ENCODE measurements around the gene CASTOR1. TPM values are rescaled to one million over a fixed set of nuclear protein-coding genes. Genes with fewer than 3 reads are reported as not detected.

The CASTOR1 gene
- polyA plus RNA-seq, 4 donors: 2.0 to 8.3 (median 4.6) TPM

DNA sequence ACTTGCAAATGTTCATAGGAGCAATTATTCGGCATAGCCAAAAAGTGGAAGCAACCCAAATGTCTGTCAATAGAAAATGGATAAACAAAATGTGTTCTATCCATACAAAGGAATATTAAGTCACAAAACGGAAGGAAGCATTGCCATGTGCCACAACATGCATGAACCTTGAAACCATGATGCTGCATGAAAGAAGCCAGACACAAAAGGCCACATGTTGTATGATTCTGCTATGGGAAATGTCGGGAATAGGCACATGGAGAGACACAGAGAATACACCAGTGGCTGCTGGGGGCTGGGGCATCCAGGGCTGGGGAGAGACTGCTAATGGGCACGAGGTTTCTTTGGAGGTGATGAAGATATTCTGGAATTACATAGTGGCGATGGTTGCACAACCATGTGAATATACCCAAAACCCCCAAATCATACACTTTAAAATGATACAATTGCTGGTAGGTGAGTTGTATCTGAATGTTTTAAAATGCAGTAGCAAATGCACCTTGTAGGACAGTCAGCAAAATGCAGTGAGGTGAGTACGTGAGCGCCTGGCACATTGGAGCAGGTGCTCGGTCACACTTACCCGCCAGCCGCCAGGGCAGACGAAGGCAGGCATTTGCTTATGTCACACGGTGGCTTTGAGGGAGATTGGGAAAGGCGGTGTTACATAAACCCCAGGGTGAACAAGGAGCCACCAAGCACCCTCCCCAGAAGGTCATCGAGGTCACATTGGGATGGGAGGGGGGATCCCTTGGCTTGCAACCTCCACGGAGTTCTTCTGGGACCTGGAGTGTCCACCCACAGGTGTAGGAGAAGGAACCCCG lies 16.3 kb downstream of the CASTOR1 start:
- FAIRE-seq (no peak), DNase-seq (no peak)
- H3K27me3 ChIP-seq (ENCODE audit: control insufficient read depth in 3 of 3, insufficient read depth in 3 of 3, low read length in 3 of 3): no peaks in the 10 kb centered on the region
- no peak overlapping the region for H3K27ac ChIP-seq (ENCODE audit: low read depth in 1 of 3, low read length in 2 of 3)
- no peaks in the 10 kb centered on the region for H3K36me3 ChIP-seq (ENCODE audit: control insufficient read depth in 3 of 3, insufficient read depth in 2 of 3, low read depth in 1 of 3, low read length in 3 of 3)
- H3K4me3 ChIP-seq (ENCODE audit: low read depth in 1 of 3, low read length in 3 of 3): no peak overlapping the region
- H3K9me3 ChIP-seq (ENCODE audit: control insufficient read depth in 2 of 2, insufficient read depth in 1 of 2, low read depth in 1 of 2, low read length in 1 of 2): no peaks in the 10 kb centered on the region
- 82 to 86% (median 85%) methylated on average over 16 of the region's 16 CpGs for WGBS, 3 donors
- peaks cover 0 to 23% (median 0%) of the 10 kb centered on the region in 3 donors for H3K4me1 ChIP-seq (ENCODE audit: control insufficient read depth in 3 of 3, insufficient read depth in 2 of 3, low read depth in 1 of 3, low read length in 2 of 3)

- DNase-seq: no peak
- WGBS, 3 donors: 80 to 95% (median 84%) methylated on average over 16 of the region's 16 CpGs
Observed at GRCh38 chr22:30270832-30271231, 18.5 kb downstream of the CASTOR1 start.

DNA sequence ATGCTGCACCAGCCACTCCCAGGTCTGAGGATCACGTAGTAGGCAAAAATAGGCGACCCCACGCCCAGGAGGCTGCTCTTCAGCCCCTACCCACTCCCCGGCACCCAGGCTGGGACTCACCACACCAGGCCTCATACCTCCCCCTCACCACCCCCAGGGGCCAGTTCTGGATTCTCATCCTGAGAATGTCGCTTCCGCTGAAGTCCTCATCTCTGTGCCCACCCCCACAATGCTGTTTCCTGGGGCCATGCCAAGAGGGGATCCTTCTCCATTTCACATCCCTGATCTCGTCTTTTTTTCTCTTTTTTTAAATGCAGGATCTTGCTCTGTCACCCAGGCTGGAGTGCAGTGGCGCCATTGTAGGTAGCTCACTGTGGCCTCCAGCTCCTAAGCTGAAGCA lies 21.0 kb downstream of the CASTOR1 start:
- WGBS, 3 donors: 87 to 91% (median 87%) methylated on average over 8 of the region's 8 CpGs
- H3K27me3 ChIP-seq (ENCODE audit: control insufficient read depth in 3 of 3, insufficient read depth in 3 of 3, low read length in 3 of 3): no peaks in the 10 kb centered on the region
- DNase-seq (no peak), FAIRE-seq (no peak)
- no peaks in the 10 kb centered on the region for H3K36me3 ChIP-seq (ENCODE audit: control insufficient read depth in 3 of 3, insufficient read depth in 2 of 3, low read depth in 1 of 3, low read length in 3 of 3)
- no peaks in the 10 kb centered on the region for H3K9me3 ChIP-seq (ENCODE audit: control insufficient read depth in 2 of 2, insufficient read depth in 1 of 2, low read depth in 1 of 2, low read length in 1 of 2)
- H3K4me1 ChIP-seq (ENCODE audit: control insufficient read depth in 3 of 3, insufficient read depth in 2 of 3, low read depth in 1 of 3, low read length in 2 of 3): peaks cover 0 to 10% (median 0%) of the 10 kb centered on the region in 3 donors
- no peak overlapping the region for H3K4me3 ChIP-seq (ENCODE audit: low read depth in 1 of 3, low read length in 3 of 3)
- H3K27ac ChIP-seq (ENCODE audit: low read depth in 1 of 3, low read length in 2 of 3): no peak overlapping the region

More at GRCh38 chr22:30270832-30271231, 18.5 kb downstream of the CASTOR1 start:
- Histone ChIP-seq H3K36me3 (ENCODE audit: control insufficient read depth in 3 of 3, insufficient read depth in 2 of 3, low read depth in 1 of 3, low read length in 3 of 3) (no peaks in the 10 kb centered on the region), H3K27me3 (ENCODE audit: control insufficient read depth in 3 of 3, insufficient read depth in 3 of 3, low read length in 3 of 3) (no peaks in the 10 kb centered on the region), H3K27ac (ENCODE audit: low read depth in 1 of 3, low read length in 2 of 3) (no peak overlapping the region), H3K9me3 (ENCODE audit: control insufficient read depth in 2 of 2, insufficient read depth in 1 of 2, low read depth in 1 of 2, low read length in 1 of 2) (no peaks in the 10 kb centered on the region), H3K4me1 (ENCODE audit: control insufficient read depth in 3 of 3, insufficient read depth in 2 of 3, low read depth in 1 of 3, low read length in 2 of 3) (peaks cover 0 to 12% (median 0%) of the 10 kb centered on the region in 3 donors), H3K4me3 (ENCODE audit: low read depth in 1 of 3, low read length in 3 of 3) (no peak overlapping the region)
- FAIRE-seq: no peak

DNA sequence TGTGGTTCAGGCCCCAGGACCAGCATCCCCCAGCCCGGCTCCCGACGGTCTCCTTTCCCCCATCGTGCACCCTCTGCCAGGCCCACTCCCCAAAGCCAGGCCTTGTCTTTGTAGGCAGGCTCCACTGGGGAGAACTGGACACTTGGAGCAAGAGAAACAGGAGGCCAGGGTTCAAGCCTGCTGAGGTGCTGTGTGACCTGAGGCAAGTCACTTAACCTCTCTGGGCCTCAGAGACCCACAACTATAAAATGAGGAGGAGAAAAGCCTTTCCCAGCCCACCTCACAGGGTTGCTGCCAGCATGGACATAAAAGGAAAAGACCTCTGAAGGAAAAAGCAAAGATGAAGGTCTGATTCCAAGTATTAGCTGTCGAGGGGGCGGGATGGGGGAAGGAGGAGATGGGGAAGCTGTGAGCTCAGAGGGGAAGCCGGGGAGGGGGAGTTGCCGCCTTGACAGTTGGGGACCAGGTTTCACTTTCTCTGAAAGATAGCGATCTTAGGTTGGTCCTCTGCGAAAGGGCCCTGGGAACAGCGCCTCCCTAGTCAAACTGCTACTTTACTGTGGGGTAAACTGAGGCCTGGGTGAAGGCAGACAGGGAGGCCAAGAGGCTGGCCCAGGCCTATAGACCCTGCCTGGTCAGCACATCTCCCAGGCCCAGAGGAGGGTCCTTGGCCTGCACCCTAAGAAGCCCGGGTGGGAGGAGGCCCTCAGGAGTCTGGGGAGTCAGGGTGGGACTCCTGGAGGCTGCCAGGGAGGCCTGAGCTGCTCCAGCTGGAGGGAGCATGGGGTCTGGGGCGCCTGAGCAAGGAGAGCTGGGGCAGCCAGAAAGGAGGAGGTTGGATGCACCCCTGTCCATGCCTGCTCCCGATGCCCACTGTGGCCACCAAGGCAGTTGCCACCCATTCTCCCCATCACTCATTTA lies 21.7 kb downstream of the CASTOR1 start:
- no peak overlapping the region for H3K4me3 ChIP-seq (ENCODE audit: low read depth in 1 of 3, low read length in 3 of 3)
- peak overlapping the region in 1 of 3 donors; percentile 79 for H3K27ac ChIP-seq (ENCODE audit: low read depth in 1 of 3, low read length in 2 of 3)
- peaks cover 0 to 15% (median 0%) of the 10 kb centered on the region in 3 donors for H3K4me1 ChIP-seq (ENCODE audit: control insufficient read depth in 3 of 3, insufficient read depth in 2 of 3, low read depth in 1 of 3, low read length in 2 of 3)
- FAIRE-seq (no peak), DNase-seq (no peak)
- H3K36me3 ChIP-seq (ENCODE audit: control insufficient read depth in 3 of 3, insufficient read depth in 2 of 3, low read depth in 1 of 3, low read length in 3 of 3): no peaks in the 10 kb centered on the region
- 59 to 76% (median 63%) methylated on average over 14 of the region's 14 CpGs for WGBS, 3 donors
- no peaks in the 10 kb centered on the region for H3K27me3 ChIP-seq (ENCODE audit: control insufficient read depth in 3 of 3, insufficient read depth in 3 of 3, low read length in 3 of 3)
- H3K9me3 ChIP-seq (ENCODE audit: control insufficient read depth in 2 of 2, insufficient read depth in 1 of 2, low read depth in 1 of 2, low read length in 1 of 2): no peaks in the 10 kb centered on the region

DNA sequence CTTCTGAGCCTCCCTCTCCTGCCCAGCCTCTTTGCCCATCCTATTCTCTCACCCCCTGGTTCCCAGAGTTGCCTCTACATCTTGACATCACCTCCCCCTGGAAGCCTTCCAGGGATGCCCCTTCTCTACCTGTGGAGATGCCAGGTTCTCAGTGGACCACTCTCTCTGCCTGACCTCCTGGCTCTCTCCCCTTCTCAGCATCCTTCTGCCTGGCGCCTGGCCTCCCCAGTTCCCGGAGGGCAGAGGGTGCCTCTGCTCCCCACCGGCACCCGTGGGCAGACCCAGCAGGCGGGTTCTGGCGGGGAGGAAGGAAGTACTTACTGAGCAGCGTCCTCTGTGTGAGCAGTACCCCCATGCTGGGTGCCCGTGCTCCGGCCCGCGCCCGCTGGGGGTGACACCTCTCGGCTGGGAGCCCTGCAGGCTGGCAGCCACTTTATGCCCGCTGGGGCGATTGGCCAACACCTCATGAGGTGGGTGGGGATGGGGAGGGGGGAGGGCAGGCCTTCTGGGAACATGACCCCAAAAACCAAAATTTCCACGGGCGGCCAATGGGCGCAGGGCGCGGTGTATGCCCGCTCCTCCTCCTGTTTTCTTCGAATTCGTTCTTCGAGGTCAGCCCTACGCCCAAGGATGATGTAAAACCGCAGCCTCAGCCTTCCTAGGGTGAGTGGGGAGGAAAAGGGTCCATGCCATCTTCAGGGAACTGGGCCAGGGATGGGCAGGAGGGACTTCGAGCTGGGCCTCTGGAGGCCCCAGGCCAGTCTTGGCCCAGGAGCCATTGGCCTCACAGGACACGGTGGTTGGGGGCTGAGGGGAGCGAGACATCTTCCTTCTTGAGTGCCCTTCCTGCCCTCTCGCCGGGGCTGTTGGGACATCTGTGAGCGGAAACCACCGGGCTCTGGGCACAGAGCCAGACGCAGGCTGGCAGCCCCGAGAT lies 22.6 kb downstream of the CASTOR1 start, which contains the start of gene OSM:
TSS of gene OSM (minus strand) at position 407 of the 937 bp plus-strand sequence. CDS start at position 355, 52 bp downstream.
- H3K27ac ChIP-seq (ENCODE audit: low read depth in 1 of 3, low read length in 2 of 3): peak within 1 kb of the TSS in 2 of 3 donors; percentile 24 to 79
- WGBS, 3 donors: 52 to 59% (median 57%) methylated on average over 34 to 35 of the region's 35 CpGs
- no peak for DNase-seq
- no peaks in the 10 kb centered on the region for H3K36me3 ChIP-seq (ENCODE audit: control insufficient read depth in 3 of 3, insufficient read depth in 2 of 3, low read depth in 1 of 3, low read length in 3 of 3)
- no peaks in the 10 kb centered on the region for H3K27me3 ChIP-seq (ENCODE audit: control insufficient read depth in 3 of 3, insufficient read depth in 3 of 3, low read length in 3 of 3)
- H3K4me3 ChIP-seq (ENCODE audit: low read depth in 1 of 3, low read length in 3 of 3): peak within 1 kb of the TSS in 1 of 3 donors; percentile 39
- FAIRE-seq: no peak
- H3K9me3 ChIP-seq (ENCODE audit: control insufficient read depth in 2 of 2, insufficient read depth in 1 of 2, low read depth in 1 of 2, low read length in 1 of 2): no peaks in the 10 kb centered on the region
- peaks cover 0 to 15% (median 0%) of the 10 kb centered on the region in 3 donors for H3K4me1 ChIP-seq (ENCODE audit: control insufficient read depth in 3 of 3, insufficient read depth in 2 of 3, low read depth in 1 of 3, low read length in 2 of 3)

GRCh38 chr22:30265823-30266444 lies 23.4 kb downstream of the CASTOR1 start:
- peak overlapping the region in 1 of 3 donors; percentile 39 for H3K4me3 ChIP-seq (ENCODE audit: low read depth in 1 of 3, low read length in 3 of 3)
- H3K27ac ChIP-seq (ENCODE audit: low read depth in 1 of 3, low read length in 2 of 3): peak overlapping the region in 2 of 3 donors; percentile 24 to 65
- DNase-seq (peak; percentile 42 to 53), FAIRE-seq (no peak)
- 58 to 72% (median 65%) methylated on average over 24 of the region's 24 CpGs for WGBS, 3 donors
- peaks cover 0 to 15% (median 0%) of the 10 kb centered on the region in 3 donors for H3K4me1 ChIP-seq (ENCODE audit: control insufficient read depth in 3 of 3, insufficient read depth in 2 of 3, low read depth in 1 of 3, low read length in 2 of 3)
- no peaks in the 10 kb centered on the region for H3K9me3 ChIP-seq (ENCODE audit: control insufficient read depth in 2 of 2, insufficient read depth in 1 of 2, low read depth in 1 of 2, low read length in 1 of 2)
- no peaks in the 10 kb centered on the region for H3K27me3 ChIP-seq (ENCODE audit: control insufficient read depth in 3 of 3, insufficient read depth in 3 of 3, low read length in 3 of 3)
- H3K36me3 ChIP-seq (ENCODE audit: control insufficient read depth in 3 of 3, insufficient read depth in 2 of 3, low read depth in 1 of 3, low read length in 3 of 3): no peaks in the 10 kb centered on the region

DNA sequence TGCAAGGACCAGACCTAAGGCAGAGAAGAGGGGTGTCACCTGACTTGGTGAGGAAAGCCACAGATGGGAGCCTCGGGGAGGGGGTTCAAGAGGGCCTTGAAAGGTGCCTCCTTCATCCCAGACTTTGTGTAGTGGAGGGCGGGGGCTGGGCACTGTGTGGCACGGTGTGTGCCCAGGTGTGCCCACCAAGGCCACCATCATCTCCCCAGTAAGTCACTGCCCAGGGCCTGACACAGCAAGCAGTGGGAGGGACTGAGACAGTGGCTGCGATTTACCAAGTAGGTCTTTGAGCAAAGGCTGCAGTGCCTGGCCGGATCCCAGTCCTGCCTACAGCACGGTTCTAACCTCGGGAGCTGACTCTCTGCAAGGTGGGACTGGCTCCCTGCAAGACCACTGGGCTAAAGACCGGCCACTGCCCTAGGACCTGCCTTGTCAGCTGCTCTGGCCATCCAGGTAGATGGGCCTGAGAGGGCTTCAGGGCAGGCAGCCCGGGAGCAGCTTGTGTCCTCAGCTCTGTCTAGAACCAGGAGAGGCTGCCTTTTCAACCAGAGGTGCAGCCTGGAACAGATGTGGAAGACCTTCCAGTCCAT lies 24.1 kb downstream of the CASTOR1 start:
- FAIRE-seq: no peak
- Histone ChIP-seq H3K27me3 (ENCODE audit: control insufficient read depth in 3 of 3, insufficient read depth in 3 of 3, low read length in 3 of 3) (no peaks in the 10 kb centered on the region), H3K36me3 (ENCODE audit: control insufficient read depth in 3 of 3, insufficient read depth in 2 of 3, low read depth in 1 of 3, low read length in 3 of 3) (no peaks in the 10 kb centered on the region), H3K9me3 (ENCODE audit: control insufficient read depth in 2 of 2, insufficient read depth in 1 of 2, low read depth in 1 of 2, low read length in 1 of 2) (no peaks in the 10 kb centered on the region), H3K4me3 (ENCODE audit: low read depth in 1 of 3, low read length in 3 of 3) (no peak overlapping the region), H3K27ac (ENCODE audit: low read depth in 1 of 3, low read length in 2 of 3) (peak overlapping the region in 1 of 3 donors; percentile 65), H3K4me1 (ENCODE audit: control insufficient read depth in 3 of 3, insufficient read depth in 2 of 3, low read depth in 1 of 3, low read length in 2 of 3) (peaks cover 0 to 17% (median 0%) of the 10 kb centered on the region in 3 donors)
- WGBS, 3 donors: 84 to 88% (median 86%) methylated on average over 9 of the region's 9 CpGs
- DNase-seq: no peak
